Right lung (tissue), 5 donors: Measurements from ENCODE around the gene SH2D2A. TPM values are rescaled to one million over a fixed set of nuclear protein-coding genes. Genes with fewer than 3 reads are reported as not detected.
"Not testable (repeated sequence)": the region's sequence is repeated elsewhere in the genome, so short reads cannot be mapped to it uniquely, and the experiment has no call there.

ENCODE experiments used
- DNase-seq, 2 donors: peaks; one replicate each; pipeline ENCODE4 v3.0.0-alpha.2; 2013
- polyA plus RNA-seq, 5 donors: library from polyadenylated mRNA; unstranded; fragments of 120-200 nt; gene quantifications; one replicate each; pipeline versions ENCODE4 v1.2.1 to v1.2.3, GENCODE V29; 2013; ENCODE audit warnings: inconsistent platforms in 1 of 5, low replicate concordance in 1 of 5; ENCODE audit not compliant: insufficient read length in 5 of 5, insufficient read depth in 1 of 5

The SH2D2A gene
- polyA plus RNA-seq, 5 donors: 0.46 to 0.88 (median 0.55) TPM

- no peak for DNase-seq
Measured at GRCh38 chr1:156772728-156773497, 43.7 kb downstream of the SH2D2A start.

DNA sequence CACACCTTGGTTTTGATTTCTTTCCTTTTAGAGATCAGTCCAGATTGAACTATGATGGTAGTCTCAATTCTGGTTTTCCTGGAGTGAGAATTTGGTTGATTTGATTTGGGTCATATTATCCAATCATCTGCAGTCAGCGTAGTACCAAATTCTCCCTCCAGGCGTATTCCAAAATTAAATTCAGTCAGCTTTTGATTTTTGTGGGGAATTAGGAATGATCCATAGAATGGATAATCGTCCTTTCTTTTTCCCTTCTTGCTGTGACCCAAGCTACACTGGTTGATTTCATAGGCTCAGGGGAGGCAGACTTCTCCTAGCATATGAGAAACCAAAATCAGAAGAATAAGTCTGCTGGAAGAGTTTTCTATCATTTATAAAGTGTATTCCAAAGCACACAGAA lies 44.4 kb downstream of the SH2D2A start:
- no peak for DNase-seq

GRCh38 chr1:156768610-156769295 lies 47.9 kb downstream of the SH2D2A start:
- DNase-seq: no peak

- no peak for DNase-seq
Measured at GRCh38 chr1:156767879-156768604, 48.6 kb downstream of the SH2D2A start.

- peak; percentile 98 to 99 for DNase-seq
Measured at GRCh38 chr1:156767101-156767878, 49.4 kb downstream of the SH2D2A start, which contains the start of gene PRCC. Gene PRCC (plus strand): TSS chr1:156767535. CDS start chr1:156767772, 237 bp downstream.

DNA sequence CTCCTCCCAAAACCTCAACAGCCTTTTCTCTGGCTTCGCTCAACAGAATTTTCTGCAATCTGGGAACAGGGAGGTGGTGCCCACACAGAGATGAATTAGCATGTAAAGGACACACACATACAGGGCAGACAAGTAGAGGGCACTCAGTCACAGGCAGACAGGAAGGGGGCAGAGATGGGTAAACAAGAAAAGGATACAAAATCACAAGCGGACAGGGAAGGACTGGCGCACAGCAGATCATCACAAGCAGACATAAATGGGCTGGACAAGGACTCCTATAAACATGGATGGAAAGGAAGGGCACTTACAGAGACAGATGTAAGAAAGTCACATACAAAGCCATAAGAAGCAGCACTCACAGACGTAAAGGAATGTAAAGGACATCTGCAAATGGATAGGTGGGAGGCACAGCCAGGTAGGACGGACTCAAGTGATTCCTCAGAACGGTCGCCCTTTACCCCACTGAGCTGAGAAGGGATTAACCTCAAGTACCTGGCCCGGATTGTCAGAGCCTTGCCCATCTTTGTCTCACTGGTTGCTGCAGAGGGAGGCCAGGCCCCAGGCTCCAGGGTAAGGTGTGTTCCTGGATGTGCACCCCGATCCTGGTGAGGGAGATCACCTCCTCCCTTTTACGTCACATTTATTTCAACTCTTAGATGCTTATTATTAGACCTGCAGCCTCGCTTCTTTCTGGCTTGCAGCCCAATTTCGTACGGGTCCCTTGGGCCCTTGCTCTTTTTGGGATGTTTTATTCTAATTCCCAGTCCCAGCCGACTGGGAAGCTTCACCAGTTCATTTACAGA lies 50.1 kb downstream of the SH2D2A start:
- no peak for DNase-seq

- no peak for DNase-seq
Measured at GRCh38 chr1:156765666-156766065, 51.0 kb downstream of the SH2D2A start.

DNA sequence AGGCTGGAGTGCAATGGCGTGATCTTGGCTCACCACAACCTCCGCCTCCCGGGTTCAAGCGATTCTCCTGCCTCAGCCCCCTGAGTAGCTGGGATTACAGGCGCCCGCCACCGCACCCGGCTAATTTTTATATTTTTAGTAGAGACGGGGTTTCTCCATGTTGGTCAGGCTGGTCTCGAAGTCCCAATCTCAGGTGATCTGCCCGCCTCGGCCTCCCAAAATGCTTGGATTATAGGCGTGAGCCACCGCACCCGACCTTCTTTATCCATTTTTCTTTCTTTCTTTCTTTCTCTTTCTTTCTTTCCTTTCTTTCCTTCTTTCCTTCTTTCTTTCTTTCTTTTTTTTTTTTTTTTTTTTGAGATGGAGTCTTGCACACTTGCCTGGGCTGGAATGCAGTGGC lies 51.5 kb downstream of the SH2D2A start:
- not testable (repeated sequence) for DNase-seq

GRCh38 chr1:156760796-156761104 lies 55.9 kb downstream of the SH2D2A start:
- no peak for DNase-seq

- no peak for DNase-seq
Measured at GRCh38 chr1:156760092-156760795, 56.4 kb downstream of the SH2D2A start.

DNA sequence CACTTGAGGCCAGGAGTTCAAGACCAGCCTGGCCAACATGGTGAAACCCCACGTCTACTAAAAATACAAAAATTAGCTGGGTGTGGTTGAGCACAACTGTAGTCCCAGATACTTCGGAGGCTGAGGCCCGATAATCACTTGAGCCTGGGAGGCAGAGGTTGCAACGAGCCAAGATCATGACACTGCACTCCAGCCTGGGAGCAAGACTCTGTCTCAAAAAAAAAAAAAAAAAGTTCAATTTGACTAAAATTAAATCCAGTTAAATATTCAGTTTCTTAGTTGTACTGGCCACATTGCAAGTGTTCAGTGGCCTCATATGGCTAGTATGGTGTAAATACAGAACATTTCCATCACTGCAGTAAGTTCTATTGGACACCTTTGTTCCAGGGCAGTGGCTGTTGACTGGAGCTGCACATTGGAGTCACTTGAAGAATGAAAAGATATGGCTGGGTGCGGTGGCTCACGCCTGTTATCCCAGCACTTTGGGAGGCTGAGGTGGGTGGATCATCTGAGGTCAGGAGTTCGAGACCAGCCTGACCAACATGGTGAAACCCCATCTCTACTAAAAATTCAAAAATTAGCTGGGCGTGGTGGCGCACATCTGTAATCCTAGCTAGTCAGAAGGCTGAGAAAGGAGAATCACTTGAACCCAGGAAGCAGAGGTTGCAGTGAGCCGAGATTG lies 58.9 kb downstream of the SH2D2A start:
- not testable (repeated sequence) for DNase-seq

DNA sequence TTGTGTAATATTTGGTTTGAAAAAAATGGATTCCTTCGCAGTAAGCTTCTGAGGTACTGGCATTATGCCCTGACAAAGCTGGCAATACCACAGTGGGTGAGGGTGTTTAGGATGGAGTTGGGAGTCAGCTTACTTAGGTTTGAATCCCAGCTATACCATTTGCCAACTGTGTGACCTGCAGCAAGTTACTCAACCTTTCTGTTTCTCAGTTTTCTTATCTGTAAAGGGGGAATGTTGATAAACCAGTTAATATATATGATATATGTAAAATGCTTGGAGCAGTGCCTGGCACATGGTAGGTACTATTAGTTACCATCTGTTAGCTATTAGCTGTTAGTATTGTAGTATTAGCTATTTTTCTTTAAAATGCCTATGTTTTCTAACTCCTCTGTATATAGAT lies 60.3 kb downstream of the SH2D2A start:
- DNase-seq: no peak

Other genes with a start within 250 kb of the SH2D2A start
- 10 to 100 TPM in 4 of 5 donors, 1 to 10 TPM in 1; 9.7 to 26.3 (median 16.4) TPM for gene IQGAP3, start 244.3 kb downstream of the SH2D2A start, polyA plus RNA-seq
- under 1 TPM in 3 of 5 donors, not detected in 2; 0.08 to 0.27 (median 0.21) TPM for gene TTC24, start 237.1 kb downstream of the SH2D2A start, polyA plus RNA-seq
- gene NAXE, start 225.1 kb downstream of the SH2D2A start, polyA plus RNA-seq: 10 to 100 TPM; 43.2 to 70.0 (median 51.7) TPM
- 10 to 100 TPM; 26.3 to 33.2 (median 30.6) TPM for gene GPATCH4, start 215.4 kb downstream of the SH2D2A start, polyA plus RNA-seq
- under 1 TPM in 3 of 5 donors, not detected in 2; 0.33 to 0.39 (median 0.33) TPM for gene HAPLN2, start 197.4 kb downstream of the SH2D2A start, polyA plus RNA-seq
- gene BCAN, start 174.7 kb downstream of the SH2D2A start, polyA plus RNA-seq: 1 to 10 TPM in 1 of 5 donors, under 1 TPM in 4; 0.40 to 1.0 (median 0.46) TPM
- 10 to 100 TPM; 49.2 to 97.6 (median 56.4) TPM for gene NES, start 139.4 kb downstream of the SH2D2A start, polyA plus RNA-seq
- 100 to 1,000 TPM in 4 of 5 donors, 10 to 100 TPM in 1; 74.4 to 168 (median 119) TPM for gene CRABP2, start 111.3 kb downstream of the SH2D2A start, polyA plus RNA-seq
- 10 to 100 TPM; 30.4 to 42.0 (median 36.8) TPM for gene METTL25B, start 88.4 kb downstream of the SH2D2A start, polyA plus RNA-seq
- gene ISG20L2, start 88.1 kb downstream of the SH2D2A start, polyA plus RNA-seq: 10 to 100 TPM; 37.2 to 41.4 (median 39.3) TPM
- 10 to 100 TPM; 55.1 to 62.1 (median 56.8) TPM for gene MRPL24, start 75.8 kb downstream of the SH2D2A start, polyA plus RNA-seq
- 100 to 1,000 TPM; 224 to 268 (median 246) TPM for gene HDGF, start 65.2 kb downstream of the SH2D2A start, polyA plus RNA-seq
- 100 to 1,000 TPM in 3 of 5 donors, 10 to 100 TPM in 2; 95.0 to 105 (median 100) TPM for gene PRCC, start 49.3 kb downstream of the SH2D2A start, polyA plus RNA-seq
- gene INSRR, start 42.3 kb upstream of the SH2D2A start, polyA plus RNA-seq: under 1 TPM in 3 of 5 donors, not detected in 2; 0.03 to 0.12 (median 0.05) TPM
- gene NTRK1, start 44.0 kb upstream of the SH2D2A start, polyA plus RNA-seq: under 1 TPM; 0.10 to 0.21 (median 0.18) TPM
- 10 to 100 TPM; 21.9 to 34.1 (median 27.9) TPM for gene PEAR1, start 76.9 kb upstream of the SH2D2A start, polyA plus RNA-seq
- 1 to 10 TPM in 4 of 5 donors, under 1 TPM in 1; 0.81 to 5.6 (median 3.6) TPM for gene LRRC71, start 103.8 kb upstream of the SH2D2A start, polyA plus RNA-seq
- gene ARHGEF11, start 228.9 kb upstream of the SH2D2A start, polyA plus RNA-seq: 10 to 100 TPM; 29.6 to 40.2 (median 37.0) TPM